ENCODE measurements around the gene TEDC2. TPM values are rescaled to one million over a fixed set of nuclear protein-coding genes. Genes with fewer than 3 reads are reported as not detected.
A peak's percentile ranks its signal among the peaks of the same experiment; 100 is the strongest.

TEDC2 gene
- total and polyA plus RNA-seq, 7 experiments from 2014 or later: 0.32 to 16.7 (median 0.62) TPM; not detected in 1

DNA sequence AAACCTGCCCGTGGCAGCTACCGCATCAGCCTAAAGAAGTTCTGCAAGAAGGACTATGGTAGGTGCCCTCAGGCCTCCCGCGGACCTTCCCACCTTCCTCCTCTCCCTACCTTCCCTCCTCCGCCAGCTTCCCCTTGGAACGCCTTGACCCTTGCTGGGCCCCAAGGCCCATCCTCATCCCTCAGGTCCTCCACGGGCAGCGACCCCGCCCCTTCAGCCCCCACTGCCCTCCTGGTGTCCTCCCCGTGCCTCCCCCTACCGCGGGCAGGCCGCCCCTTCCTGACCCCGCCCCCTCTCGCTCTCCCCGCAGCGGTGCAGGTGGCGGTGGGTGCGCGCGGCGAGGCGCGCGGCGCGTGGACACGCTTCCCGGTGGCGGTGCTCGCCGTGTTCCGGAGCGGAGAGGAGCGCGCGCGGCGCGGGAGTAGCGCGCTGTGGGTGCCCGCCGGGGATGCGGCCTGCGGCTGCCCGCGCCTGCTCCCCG lies 13.6 kb downstream of the TEDC2 start:
- Mint-ChIP-seq H3K4me3 (peak overlapping the region; percentile 56 to 85 (median 72)), H3K27ac (peak overlapping the region in 1 of 9 donors; percentile 14), H3K4me1 (peaks cover 15 to 33% (median 21%) of the 10 kb centered on the region in 7 donors), H3K9me3 (no peaks in the 10 kb centered on the region), H3K27me3 (peaks cover 12 to 46% (median 19%) of the 10 kb centered on the region in 5 donors), H3K36me3 (peaks cover 0 to 1% (median 0%) of the 10 kb centered on the region in 5 donors)
- Histone ChIP-seq H3K9me3 (ENCODE audit: control insufficient read depth in 2 of 3, low read length in 3 of 3) (no peaks in the 10 kb centered on the region), H3K4me3 (ENCODE audit: low read length) (no peak overlapping the region), H3K36me3 (ENCODE audit: control insufficient read depth in 2 of 3, insufficient read depth in 3 of 3, low read length in 3 of 3) (no peaks in the 10 kb centered on the region), H3K4me1 (ENCODE audit: control insufficient read depth in 2 of 2, insufficient read depth in 2 of 2, low read length in 2 of 2) (peaks cover 11 to 12% of the 10 kb centered on the region in 2 donors), H3K27ac (ENCODE audit: low read depth, low read length) (no peak overlapping the region), H3K27me3 (ENCODE audit: control insufficient read depth in 2 of 2, insufficient read depth in 2 of 2, low read length in 2 of 2) (peaks cover 4 to 21% of the 10 kb centered on the region in 2 donors)
- peak; percentile 14 for ATAC-seq
- DNase-seq: peak in 6 of 9 donors; percentile 31 to 54 (median 37)
- intact Hi-C loops (cut with micrococcal nuclease): loop anchor here in 1 of 2 donors (5.0 kb wide), 2 partner anchors 206 to 209 kb away; partner anchors contain the start of genes KCTD5 and RNPS1
- ChIA-PET POLR2A (no interaction called here), CTCF (no interaction called here)

DNA sequence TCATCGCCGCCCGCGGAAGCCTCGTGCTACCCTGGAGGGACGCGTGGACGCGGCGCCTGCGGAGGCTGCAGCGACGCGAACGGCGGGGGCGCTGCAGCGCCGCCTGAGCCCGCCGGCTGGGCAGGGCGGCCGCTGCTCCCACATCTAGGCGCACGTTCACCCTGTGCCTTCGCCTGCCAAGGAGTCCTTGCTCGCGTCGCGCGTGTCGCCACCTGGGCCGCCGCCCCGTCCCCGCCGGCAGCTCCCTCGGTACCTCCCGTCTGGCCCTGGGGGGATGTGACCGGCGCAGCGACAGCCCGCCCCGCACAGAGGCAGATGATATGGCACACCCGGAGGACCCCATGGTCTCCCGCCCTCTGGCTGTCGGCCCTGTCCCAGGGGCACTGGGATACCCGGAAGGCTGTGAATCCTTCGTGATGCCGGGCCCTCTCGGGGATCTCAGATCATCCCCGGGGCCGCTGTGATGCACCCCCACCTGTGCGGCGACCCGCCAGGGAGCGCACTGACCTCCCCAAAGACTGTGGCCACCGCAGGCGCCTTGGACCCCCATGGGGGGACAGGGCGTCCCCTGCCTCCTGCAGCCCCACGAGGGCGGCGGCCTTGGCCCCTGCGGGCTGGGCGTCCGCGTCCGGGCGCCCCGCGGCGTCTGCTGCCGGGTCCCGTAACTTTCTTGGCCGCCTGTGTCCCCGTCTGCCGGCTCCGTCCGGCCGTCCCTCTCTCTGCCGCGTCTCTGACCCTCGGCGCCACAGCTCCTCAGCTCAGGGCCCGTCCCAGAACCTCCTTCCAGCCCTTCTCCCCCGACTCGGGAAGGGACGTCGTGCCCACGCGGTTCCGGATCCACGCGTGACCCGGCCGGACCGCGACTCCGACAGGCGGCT lies 14.3 kb downstream of the TEDC2 start:
- peaks cover 11 to 12% of the 10 kb centered on the region in 2 donors for H3K4me1 ChIP-seq (ENCODE audit: control insufficient read depth in 2 of 2, insufficient read depth in 2 of 2, low read length in 2 of 2)

DNA sequence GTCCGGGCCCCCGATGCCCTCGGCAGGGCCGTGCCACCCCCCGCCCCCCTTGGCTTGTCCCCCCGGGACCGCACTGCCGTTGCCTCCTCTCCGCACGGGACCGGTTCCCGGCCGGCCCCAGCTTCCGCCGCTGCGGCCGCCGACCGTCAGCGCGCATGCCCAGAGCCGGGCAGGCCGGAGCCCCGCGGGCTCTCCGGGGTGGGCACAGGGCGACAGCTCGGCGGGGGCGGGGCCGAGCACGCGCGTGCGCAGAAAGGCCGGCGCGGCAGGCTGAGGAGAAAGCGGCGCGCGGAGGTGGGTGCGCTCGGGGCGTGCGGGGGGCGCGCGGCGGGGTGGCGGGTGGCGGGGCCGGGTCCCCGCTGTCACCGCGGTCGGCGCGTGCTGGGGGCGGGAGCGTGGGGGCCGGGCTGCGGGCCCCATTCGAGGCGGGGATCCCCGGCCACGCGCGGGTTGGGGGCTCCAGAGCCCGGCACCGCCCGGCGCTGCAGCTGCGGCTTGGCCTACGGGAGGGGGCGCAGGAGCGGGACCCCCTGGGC lies 15.0 kb downstream of the TEDC2 start, which contains the start of gene TBC1D24:
TSS of gene TBC1D24 (plus strand) at position 251 of the 536 bp plus-strand sequence. CDS start 21,022 bp downstream, outside the sequence.
- H3K4me3 Mint-ChIP-seq: peak within 1 kb of the TSS; percentile 61 to 81 (median 73)
- no peaks in the 10 kb centered on the region for H3K9me3 Mint-ChIP-seq
- ATAC-seq (peak; percentile 80), DNase-seq (peak; percentile 41 to 94 (median 65))
- intact Hi-C loops (cut with micrococcal nuclease): loop anchor here (1.0 to 5.0 kb wide), 6 partner anchors 12 to 208 kb away; partner anchors contain the start of genes CCNF (in 2 of the 2), TEDC2 (in 2 of the 2), AMDHD2 (in 1 of the 2) and KCTD5 (in 1 of the 2)
- Histone ChIP-seq H3K36me3 (ENCODE audit: control insufficient read depth in 2 of 3, insufficient read depth in 3 of 3, low read length in 3 of 3) (no peaks in the 10 kb centered on the region), H3K4me3 (ENCODE audit: low read length) (peak within 1 kb of the TSS; percentile 71), H3K27ac (ENCODE audit: low read depth, low read length) (peak within 1 kb of the TSS; percentile 66), H3K4me1 (ENCODE audit: control insufficient read depth in 2 of 2, insufficient read depth in 2 of 2, low read length in 2 of 2) (peaks cover 11 to 12% of the 10 kb centered on the region in 2 donors), H3K9me3 (ENCODE audit: control insufficient read depth in 2 of 3, low read length in 3 of 3) (no peaks in the 10 kb centered on the region), H3K27me3 (ENCODE audit: control insufficient read depth in 2 of 2, insufficient read depth in 2 of 2, low read length in 2 of 2) (peaks cover 4 to 14% of the 10 kb centered on the region in 2 donors)
- H3K27ac Mint-ChIP-seq: no peak within 1 kb of the TSS
- ChIA-PET CTCF (interaction anchor here (0.8 kb wide), 1 partner anchor 12 kb away, joined by 3 read pairs; no protein-coding TSS in a partner anchor), POLR2A (interaction anchor here (0.5 kb wide), 1 partner anchor 329 kb away, joined by 3 read pairs; no protein-coding TSS in a partner anchor)
- H3K27me3 Mint-ChIP-seq: peaks cover 7 to 31% (median 13%) of the 10 kb centered on the region in 5 donors
- H3K4me1 Mint-ChIP-seq: peaks cover 14 to 34% (median 17%) of the 10 kb centered on the region in 7 donors
- peaks cover 0 to 1% (median 0%) of the 10 kb centered on the region in 5 donors for H3K36me3 Mint-ChIP-seq

More for the DNA sequence above, 14.3 kb downstream of the TEDC2 start:
- peak overlapping the region; percentile 66 for H3K27ac ChIP-seq (ENCODE audit: low read depth, low read length)
- H3K27me3 Mint-ChIP-seq: peaks cover 12 to 38% (median 19%) of the 10 kb centered on the region in 5 donors
- H3K27me3 ChIP-seq (ENCODE audit: control insufficient read depth in 2 of 2, insufficient read depth in 2 of 2, low read length in 2 of 2): peaks cover 4 to 18% of the 10 kb centered on the region in 2 donors
- H3K9me3 Mint-ChIP-seq: no peaks in the 10 kb centered on the region
- DNase-seq (peak; percentile 43 to 64 (median 59)), ATAC-seq (peak; percentile 82)
- no peak overlapping the region for H3K27ac Mint-ChIP-seq
- peak overlapping the region; percentile 49 to 79 (median 66) for H3K4me3 Mint-ChIP-seq
- peak overlapping the region; percentile 71 for H3K4me3 ChIP-seq (ENCODE audit: low read length)
- intact Hi-C loops (cut with micrococcal nuclease): loop anchor here (1.0 to 5.0 kb wide), 6 partner anchors 13 to 208 kb away; partner anchors contain the start of genes CCNF (in 2 of the 2), AMDHD2 (in 1 of the 2), KCTD5 (in 1 of the 2) and RNPS1 (in 1 of the 2)
- POLR2A ChIA-PET: interaction anchor here (0.5 kb wide), 1 partner anchor 328 kb away, joined by 3 read pairs; no protein-coding TSS in a partner anchor
- CTCF ChIA-PET: no interaction called here
- peaks cover 15 to 32% (median 20%) of the 10 kb centered on the region in 7 donors for H3K4me1 Mint-ChIP-seq
- no peaks in the 10 kb centered on the region for H3K9me3 ChIP-seq (ENCODE audit: control insufficient read depth in 2 of 3, low read length in 3 of 3)
- H3K36me3 ChIP-seq (ENCODE audit: control insufficient read depth in 2 of 3, insufficient read depth in 3 of 3, low read length in 3 of 3): no peaks in the 10 kb centered on the region
- peaks cover 0 to 1% (median 0%) of the 10 kb centered on the region in 5 donors for H3K36me3 Mint-ChIP-seq

DNA sequence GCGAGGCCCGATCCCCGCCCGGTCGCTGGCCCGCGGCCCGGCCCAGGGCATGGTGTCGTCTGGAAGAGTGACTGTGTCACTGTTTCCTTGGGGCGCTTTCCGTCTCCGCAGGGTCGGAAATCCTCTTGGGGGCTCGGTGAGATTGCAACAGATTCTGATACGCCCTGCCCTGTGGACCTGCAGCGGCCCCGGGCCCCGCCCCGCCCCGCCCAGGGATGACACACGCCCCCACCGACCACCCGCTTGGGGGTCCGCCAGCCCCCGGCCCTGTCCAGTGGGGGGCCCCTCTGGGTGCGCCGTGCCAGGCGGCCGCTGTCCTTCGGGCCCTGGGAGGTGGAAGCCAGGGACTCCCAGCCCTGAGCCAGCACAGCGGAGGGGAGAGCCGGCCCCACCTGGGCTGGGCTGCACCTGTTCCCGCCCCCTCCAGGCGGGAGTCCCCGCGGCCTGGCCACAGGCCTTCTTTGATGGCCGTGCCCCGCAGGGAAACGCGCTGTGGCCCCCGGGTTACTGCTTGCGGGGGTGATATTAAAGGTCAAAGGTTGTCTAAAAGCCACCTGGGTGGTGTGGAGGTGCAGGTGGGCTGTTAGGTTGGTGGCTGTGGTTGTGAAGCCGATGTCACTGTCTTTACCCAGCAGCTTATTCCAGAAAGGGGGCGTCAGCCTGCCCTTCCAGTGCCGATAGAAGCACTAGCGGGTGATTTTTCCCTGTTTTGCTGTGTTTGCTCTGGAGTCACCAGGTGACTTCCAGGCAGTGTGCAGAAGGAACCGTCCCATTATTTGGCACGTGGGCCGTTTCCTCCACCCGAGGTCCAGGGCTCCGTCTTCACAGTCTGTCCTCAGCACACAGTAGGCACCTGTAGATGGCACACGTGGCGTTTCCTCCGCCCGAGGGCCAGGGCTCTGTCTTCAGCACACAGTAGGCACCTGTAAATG lies 15.8 kb downstream of the TEDC2 start:
- Histone ChIP-seq H3K9me3 (ENCODE audit: control insufficient read depth in 2 of 3, low read length in 3 of 3) (no peaks in the 10 kb centered on the region), H3K4me3 (ENCODE audit: low read length) (peak overlapping the region; percentile 39), H3K4me1 (ENCODE audit: control insufficient read depth in 2 of 2, insufficient read depth in 2 of 2, low read length in 2 of 2) (peaks cover 11 to 12% of the 10 kb centered on the region in 2 donors), H3K36me3 (ENCODE audit: control insufficient read depth in 2 of 3, insufficient read depth in 3 of 3, low read length in 3 of 3) (no peaks in the 10 kb centered on the region), H3K27ac (ENCODE audit: low read depth, low read length) (peak overlapping the region; percentile 35), H3K27me3 (ENCODE audit: control insufficient read depth in 2 of 2, insufficient read depth in 2 of 2, low read length in 2 of 2) (peaks cover 4 to 9% of the 10 kb centered on the region in 2 donors)
- ChIA-PET CTCF (interaction anchor here (0.8 kb wide), 1 partner anchor 11 kb away, joined by 3 read pairs; no protein-coding TSS in a partner anchor), POLR2A (no interaction called here)
- DNase-seq: peak in 3 of 9 donors; percentile 27 to 35 (median 35)
- H3K4me1 Mint-ChIP-seq: peaks cover 13 to 36% (median 16%) of the 10 kb centered on the region in 7 donors
- H3K9me3 Mint-ChIP-seq: no peaks in the 10 kb centered on the region
- ATAC-seq: peak; percentile 49
- H3K36me3 Mint-ChIP-seq: peaks cover 0 to 1% (median 0%) of the 10 kb centered on the region in 5 donors
- H3K4me3 Mint-ChIP-seq: peak overlapping the region; percentile 61 to 81 (median 68)
- peaks cover 0 to 24% (median 6%) of the 10 kb centered on the region in 5 donors for H3K27me3 Mint-ChIP-seq
- intact Hi-C loops (cut with micrococcal nuclease): loop anchor here in 1 of 2 donors (1.0 kb wide), 1 partner anchor 15 kb away; the partner anchor contains the start of gene TEDC2
- peak overlapping the region in 1 of 9 donors; percentile 48 for H3K27ac Mint-ChIP-seq

DNA sequence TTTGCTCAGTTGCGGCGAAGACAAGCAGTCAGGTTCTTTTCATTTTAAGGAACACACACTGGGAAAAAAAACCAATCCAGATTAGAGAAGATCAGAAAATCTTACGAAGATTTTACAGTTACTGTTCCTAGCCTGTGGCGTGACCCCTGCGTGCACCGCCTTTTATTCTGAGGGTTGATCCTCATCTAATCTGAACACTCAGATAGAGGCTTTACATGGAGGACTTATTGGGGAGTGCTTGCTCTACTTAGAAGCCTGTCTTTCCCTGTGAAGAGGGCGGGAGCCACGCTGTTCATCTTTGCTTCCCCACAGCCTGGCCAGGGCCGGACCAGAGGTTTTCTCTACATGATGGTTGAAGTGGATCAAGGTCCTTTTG lies 16.4 kb downstream of the TEDC2 start:
- H3K4me1 Mint-ChIP-seq: peaks cover 13 to 39% (median 16%) of the 10 kb centered on the region in 7 donors
- Histone ChIP-seq H3K9me3 (ENCODE audit: control insufficient read depth in 2 of 3, low read length in 3 of 3) (no peaks in the 10 kb centered on the region), H3K36me3 (ENCODE audit: control insufficient read depth in 2 of 3, insufficient read depth in 3 of 3, low read length in 3 of 3) (no peaks in the 10 kb centered on the region), H3K27ac (ENCODE audit: low read depth, low read length) (no peak overlapping the region), H3K4me3 (ENCODE audit: low read length) (peak overlapping the region; percentile 39), H3K4me1 (ENCODE audit: control insufficient read depth in 2 of 2, insufficient read depth in 2 of 2, low read length in 2 of 2) (peaks cover 11 to 12% of the 10 kb centered on the region in 2 donors), H3K27me3 (ENCODE audit: control insufficient read depth in 2 of 2, insufficient read depth in 2 of 2, low read length in 2 of 2) (peaks cover 4 to 9% of the 10 kb centered on the region in 2 donors)
- POLR2A ChIA-PET: interaction anchor here (0.9 kb wide), 1 partner anchor 16 kb away, joined by 5 read pairs; the partner anchor contains the start of gene TEDC2
- peaks cover 0 to 23% (median 6%) of the 10 kb centered on the region in 5 donors for H3K27me3 Mint-ChIP-seq
- no peaks in the 10 kb centered on the region for H3K9me3 Mint-ChIP-seq
- DNase-seq (no peak), ATAC-seq (no peak)
- CTCF ChIA-PET: no interaction called here
- H3K4me3 Mint-ChIP-seq: peak overlapping the region; percentile 61 to 80 (median 68)
- H3K27ac Mint-ChIP-seq: peak overlapping the region in 1 of 9 donors; percentile 48
- peaks cover 0 to 1% (median 0%) of the 10 kb centered on the region in 5 donors for H3K36me3 Mint-ChIP-seq
- intact Hi-C loops (cut with micrococcal nuclease): no loop called here

All from naive thymus-derived CD4-positive, alpha-beta T cell (primary cell).